SW 1271 (cell line): ENCODE data around the gene SKI.
A peak's percentile ranks its signal among the peaks of the same experiment; 100 is the strongest.

Source experiments
- DNase-seq, 2 experiments: peaks; one replicate each; lab custom pipeline; 2025; lab: John Stamatoyannopoulos, UW

The SKI gene

DNA sequence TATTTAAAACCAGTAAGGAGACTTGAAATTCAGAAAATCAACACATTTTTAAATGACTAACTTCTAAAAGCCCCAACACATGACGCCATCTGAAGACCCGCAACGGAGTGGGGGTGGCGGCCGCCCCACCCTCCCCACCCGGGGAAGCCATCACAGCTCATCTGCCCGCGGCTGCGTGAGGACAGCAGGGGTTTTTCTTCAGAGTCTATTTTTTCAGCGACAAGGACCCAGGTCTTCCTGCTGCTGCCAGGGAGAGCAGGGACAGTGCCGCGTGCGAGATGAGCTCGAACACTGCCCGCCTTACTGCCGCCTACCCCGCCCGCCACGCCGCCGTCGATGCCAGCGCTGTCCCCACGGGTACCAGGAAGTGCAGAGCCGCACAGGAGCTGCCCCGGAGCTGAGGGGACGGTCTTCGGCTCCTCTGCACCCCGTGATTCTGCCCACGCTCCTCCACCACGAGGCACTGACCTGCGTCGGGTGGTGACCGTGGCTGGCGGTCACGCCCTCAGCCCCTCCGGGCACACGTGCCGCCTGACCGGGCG lies 79.0 kb downstream of the SKI start:
- DNase-seq, result no peak

- DNase-seq, result no peak
Measured at GRCh38 chr1:2307972-2308371, 79.9 kb downstream of the SKI start.

- DNase-seq, result no peak
Measured at GRCh38 chr1:2308844-2309243, 80.7 kb downstream of the SKI start.

GRCh38 chr1:2310332-2311183 lies 82.4 kb downstream of the SKI start:
- DNase-seq, result no peak

DNA sequence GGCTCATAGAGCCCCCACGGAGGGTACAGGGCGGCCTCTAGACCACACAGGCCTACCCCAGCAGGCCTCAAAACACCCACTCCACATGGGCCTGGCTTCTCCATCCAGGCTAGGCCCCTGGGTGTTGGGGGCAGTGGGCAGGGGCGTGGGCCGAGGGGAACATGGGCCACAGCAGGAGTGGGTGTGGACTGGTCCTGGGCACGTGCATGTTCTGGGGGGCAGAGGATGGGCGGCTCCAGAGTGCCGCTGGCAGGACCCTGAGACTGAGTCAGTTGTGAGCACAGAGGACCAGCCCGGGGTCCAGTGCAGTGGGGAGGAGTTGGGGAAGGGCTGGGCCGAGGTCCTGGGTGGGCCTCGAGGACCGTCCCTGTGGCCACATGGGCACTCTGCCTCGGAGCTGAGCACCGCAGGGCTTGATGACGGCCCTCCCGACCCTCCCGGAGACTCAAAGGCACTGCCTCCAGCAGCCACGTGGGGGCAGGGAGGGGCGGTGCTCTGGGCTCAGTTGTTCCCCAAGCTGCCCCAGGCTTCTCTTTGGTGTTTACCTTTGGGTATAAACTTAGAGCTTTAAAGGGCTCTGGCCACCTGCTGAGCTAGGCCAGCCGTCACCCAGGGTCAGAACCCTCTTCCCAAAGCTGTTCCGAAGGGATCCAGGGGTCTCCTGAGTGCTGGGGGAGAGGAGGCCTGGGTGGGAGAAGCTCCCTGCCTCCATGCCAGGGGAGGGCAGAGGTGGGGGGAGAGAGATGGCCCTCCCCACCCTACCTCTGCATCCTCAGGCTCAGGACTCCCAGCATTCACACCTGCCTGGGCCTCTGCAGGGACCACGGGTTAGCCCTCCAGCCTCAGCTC lies 83.3 kb downstream of the SKI start:
- no peak for DNase-seq

DNA sequence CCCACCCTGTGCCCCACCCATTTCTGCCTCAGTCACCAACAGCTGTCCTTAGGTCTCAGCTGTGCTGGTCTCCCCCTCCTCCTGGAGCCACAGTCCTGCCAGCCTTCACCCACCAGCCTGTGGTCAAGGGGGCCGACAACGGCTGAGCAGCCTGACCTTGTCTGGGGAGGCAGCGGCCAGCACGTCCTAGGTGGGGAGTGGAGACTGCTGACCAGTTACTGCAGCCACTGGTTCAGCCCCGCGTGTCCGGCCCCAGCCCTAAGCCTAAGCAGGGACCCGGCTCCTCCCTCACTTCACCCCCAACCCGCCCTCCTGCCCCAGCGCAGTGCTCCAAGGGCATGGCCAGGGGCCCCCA lies 84.0 kb downstream of the SKI start:
- no peak for DNase-seq

DNA sequence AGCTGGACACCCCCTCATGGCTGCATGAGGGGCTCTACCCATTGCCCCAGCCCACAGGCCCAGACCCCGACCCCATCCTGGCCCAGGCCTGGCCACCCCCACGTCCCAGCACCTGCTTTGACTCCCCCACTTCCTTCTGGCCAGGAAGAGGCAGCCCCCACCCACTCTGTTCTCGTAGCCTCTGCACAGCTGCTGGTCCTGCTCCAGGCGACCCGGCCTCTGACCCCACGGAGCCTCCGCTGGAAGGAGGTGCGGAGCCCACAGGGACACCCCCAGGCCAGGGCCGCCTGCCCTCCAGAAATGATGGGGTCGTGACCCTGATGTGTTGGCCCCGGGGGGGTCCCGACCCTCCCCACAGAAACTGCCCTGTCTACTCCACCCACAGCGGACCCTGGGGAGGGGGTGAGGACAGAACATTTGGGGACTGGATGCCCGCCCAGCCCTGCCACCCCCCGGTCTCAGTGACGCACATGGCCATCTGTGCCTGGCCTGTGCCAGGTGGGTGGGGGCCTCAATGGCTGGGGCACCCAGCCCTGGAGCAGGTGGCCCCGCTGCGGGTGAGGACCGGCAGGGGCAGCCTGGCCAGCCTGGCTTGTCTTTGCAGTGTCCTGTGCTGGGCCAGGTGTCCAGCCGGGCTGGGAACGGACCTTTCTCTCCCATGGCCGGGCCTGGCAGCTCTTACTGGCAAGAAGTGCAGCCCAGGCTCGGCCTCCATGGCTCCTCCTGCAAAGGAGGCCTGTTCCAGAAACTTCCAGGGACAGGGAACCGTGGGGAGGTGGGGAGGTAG lies 84.6 kb downstream of the SKI start:
- no peak for DNase-seq

DNA sequence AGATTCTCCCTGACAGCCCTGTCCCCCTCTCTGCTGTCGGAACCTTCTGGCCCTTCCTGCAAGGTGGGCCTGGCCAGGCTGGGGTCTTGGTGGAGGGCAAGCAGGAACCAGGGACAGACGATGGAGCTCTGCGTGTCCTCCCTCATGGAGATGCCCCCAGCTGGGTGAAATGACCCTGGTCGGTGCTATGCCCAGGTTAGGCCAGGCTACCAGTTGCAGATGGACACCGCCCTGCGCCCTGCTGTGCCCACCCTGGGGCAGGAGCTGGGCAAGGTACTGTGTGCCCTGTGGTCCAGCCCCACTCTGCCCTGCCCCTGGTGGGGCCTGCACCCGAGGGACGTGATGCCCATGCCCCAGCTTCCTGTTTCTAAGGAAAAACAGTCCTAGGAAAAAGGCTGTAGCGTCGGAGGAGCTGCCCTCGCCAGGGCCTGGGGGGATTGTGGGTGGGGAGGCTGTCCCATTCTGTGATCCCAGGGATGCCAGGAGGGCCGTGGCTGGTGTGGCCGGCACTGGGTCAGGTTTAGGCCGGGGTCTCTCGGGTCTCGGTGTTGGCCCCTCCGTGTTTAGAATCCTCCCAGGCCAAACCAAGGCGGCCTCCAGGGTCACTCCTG lies 85.6 kb downstream of the SKI start:
- DNase-seq, result no peak

DNA sequence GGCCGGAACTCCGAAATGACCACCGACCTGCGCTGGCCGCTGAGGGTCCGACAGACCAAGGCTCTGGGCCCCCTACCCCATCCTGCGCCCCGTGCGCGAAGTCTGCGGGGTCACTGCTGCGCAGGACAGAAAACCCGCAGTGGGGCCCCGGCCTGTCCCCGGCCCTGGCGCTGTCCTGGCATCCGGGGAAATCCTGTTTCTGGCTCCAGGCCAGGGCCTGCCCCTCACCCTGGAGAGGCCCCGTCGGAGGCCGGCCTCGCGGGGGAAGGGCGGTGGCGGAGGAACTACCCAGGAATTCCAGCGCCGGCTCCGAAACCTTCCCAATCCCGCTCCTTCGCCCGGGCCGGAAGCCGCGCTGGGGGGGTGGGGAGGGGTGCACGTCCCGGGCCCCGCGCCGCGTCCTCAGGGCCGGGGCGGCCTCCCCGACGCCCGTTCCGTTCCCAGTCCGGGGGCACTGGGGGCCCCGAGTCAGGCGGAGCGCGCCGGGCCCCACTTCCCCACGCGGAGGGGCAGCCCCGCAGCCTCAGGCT lies 86.2 kb downstream of the SKI start:
- peak in 1 of 2 experiments; percentile 15 for DNase-seq

GRCh38 chr1:2314803-2315673 lies 86.9 kb downstream of the SKI start:
- peak; percentile 16 to 34 for DNase-seq

GRCh38 chr1:2315674-2316450 lies 87.7 kb downstream of the SKI start:
- DNase-seq, result no peak

DNA sequence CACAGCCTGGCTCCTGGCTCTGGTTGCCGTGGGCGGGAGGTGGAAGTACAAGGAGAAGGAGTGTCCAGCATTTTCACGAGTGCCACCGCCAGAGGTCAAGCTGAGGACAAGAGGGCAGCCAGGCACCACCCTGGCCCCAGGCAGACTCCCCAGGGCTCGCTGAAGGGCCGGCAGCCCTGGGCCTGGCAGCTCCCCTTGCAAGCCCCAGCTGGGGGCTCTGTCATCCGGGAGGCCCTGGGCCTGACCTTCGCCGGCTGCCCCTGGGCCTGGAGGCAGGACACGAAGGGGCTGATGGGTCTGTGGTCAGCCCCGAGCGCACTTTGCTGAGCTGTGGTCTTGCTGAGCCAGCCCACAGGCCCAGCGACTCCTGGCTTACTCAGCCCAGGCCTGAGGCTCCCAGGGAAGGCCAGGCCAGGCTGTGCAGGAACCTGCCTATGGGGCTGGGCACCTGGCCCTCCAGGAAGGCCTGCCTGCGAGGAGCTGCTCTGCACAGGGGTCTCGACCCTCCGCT lies 88.4 kb downstream of the SKI start:
- DNase-seq, result no peak

- DNase-seq, result no peak
Measured at GRCh38 chr1:2317230-2318065, 89.3 kb downstream of the SKI start.

GRCh38 chr1:2318314-2319278 lies 90.5 kb downstream of the SKI start:
- DNase-seq, result no peak

GRCh38 chr1:2319291-2319690 lies 91.2 kb downstream of the SKI start:
- no peak for DNase-seq

DNA sequence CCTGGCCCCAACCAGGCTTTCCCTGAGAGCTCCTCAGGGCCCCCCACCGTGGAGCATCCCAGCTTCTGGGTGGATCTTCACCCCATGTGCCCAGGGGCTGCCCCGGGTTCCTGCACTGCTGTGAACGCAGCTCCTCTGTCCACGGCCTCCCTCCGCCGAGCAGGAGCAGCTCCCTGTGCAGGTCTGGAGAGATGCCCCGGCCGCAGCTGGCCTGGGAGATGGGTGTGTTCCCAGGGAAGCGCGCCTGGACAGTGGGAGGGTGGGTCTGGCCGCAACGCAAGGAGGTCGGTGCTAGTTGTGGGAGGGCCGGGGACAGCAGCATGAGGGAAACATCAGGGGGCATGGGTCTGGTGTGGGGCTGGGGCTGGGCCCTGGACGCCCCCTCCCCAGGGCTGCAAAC lies 91.9 kb downstream of the SKI start:
- no peak for DNase-seq
